ENCODE measurements around the gene RFX3. TPM values are rescaled to one million over a fixed set of nuclear protein-coding genes. Genes with fewer than 3 reads are reported as not detected.

RFX3 gene
- total RNA-seq, 2 experiments from 2014 or later: 22.9 to 24.8 TPM

DNA sequence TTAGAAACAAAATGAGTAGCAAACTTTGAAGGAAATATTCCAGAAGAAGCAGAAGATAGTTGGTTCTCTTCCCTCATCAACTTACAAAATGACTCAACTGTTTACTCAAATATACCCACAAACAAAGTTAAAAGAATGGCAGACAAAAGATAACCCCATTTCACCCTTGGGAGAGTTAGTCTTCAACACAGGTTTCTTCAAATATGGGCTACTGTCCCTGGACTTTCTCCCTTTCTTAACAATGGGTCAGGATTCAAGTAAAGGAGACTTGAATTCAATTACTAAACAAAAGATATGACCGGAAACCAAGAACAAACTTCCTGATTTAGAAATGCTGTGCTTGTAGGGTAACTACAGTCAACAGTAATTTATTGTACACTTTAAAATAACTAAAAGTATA is 14.2 kb downstream of the RFX3 start:
- H3K36me3 Mint-ChIP-seq (ENCODE audit: low read depth): no peaks in the 10 kb centered on the region
- Histone ChIP-seq H3K27me3 (ENCODE audit: control insufficient read depth in 1 of 2, insufficient read depth in 2 of 2, low read length in 2 of 2) (no peaks in the 10 kb centered on the region), H3K27ac (ENCODE audit: low read depth in 1 of 2, low read length in 2 of 2) (no peak overlapping the region), H3K36me3 (ENCODE audit: insufficient read depth, low read length) (no peaks in the 10 kb centered on the region), H3K4me3 (ENCODE audit: low read length) (no peak overlapping the region), H3K4me1 (ENCODE audit: insufficient read depth, low read length) (peaks cover 3% of the 10 kb centered on the region), H3K9me3 (ENCODE audit: control insufficient read depth in 1 of 2, insufficient read depth in 1 of 2, low read length in 2 of 2) (no peaks in the 10 kb centered on the region)
- H3K4me3 Mint-ChIP-seq: no peak overlapping the region
- H3K4me1 Mint-ChIP-seq (ENCODE audit: low read depth): peaks cover 65% of the 10 kb centered on the region
- no peaks in the 10 kb centered on the region for H3K27me3 Mint-ChIP-seq
- ChIA-PET POLR2A (interaction anchor here (0.5 to 0.7 kb wide), 2 partner anchors 220 to 1304 kb away, joined by 3 read pairs; no protein-coding TSS in a partner anchor), CTCF (interaction anchor here (1.4 kb wide), 1 partner anchor 29 kb away, joined by 3 read pairs; no protein-coding TSS in a partner anchor)
- intact Hi-C loops (cut with DNase I, micrococcal nuclease): loop anchor here in 1 of 2 experiments (10.0 kb wide), 1 partner anchor 1473 kb away; the partner anchor contains the start of gene JAK2
- no peak overlapping the region for H3K27ac Mint-ChIP-seq
- DNase-seq (no peak), ATAC-seq (ENCODE audit: poor library complexity) (no peak)
- TF ChIP-seq, protein P1, sequence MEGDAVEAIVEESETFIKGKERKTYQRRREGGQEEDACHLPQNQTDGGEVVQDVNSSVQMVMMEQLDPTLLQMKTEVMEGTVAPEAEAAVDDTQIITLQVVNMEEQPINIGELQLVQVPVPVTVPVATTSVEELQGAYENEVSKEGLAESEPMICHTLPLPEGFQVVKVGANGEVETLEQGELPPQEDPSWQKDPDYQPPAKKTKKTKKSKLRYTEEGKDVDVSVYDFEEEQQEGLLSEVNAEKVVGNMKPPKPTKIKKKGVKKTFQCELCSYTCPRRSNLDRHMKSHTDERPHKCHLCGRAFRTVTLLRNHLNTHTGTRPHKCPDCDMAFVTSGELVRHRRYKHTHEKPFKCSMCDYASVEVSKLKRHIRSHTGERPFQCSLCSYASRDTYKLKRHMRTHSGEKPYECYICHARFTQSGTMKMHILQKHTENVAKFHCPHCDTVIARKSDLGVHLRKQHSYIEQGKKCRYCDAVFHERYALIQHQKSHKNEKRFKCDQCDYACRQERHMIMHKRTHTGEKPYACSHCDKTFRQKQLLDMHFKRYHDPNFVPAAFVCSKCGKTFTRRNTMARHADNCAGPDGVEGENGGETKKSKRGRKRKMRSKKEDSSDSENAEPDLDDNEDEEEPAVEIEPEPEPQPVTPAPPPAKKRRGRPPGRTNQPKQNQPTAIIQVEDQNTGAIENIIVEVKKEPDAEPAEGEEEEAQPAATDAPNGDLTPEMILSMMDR (IDR thresholded peaks at IDR 0.05): no peak
- no peaks in the 10 kb centered on the region for H3K9me3 Mint-ChIP-seq

DNA sequence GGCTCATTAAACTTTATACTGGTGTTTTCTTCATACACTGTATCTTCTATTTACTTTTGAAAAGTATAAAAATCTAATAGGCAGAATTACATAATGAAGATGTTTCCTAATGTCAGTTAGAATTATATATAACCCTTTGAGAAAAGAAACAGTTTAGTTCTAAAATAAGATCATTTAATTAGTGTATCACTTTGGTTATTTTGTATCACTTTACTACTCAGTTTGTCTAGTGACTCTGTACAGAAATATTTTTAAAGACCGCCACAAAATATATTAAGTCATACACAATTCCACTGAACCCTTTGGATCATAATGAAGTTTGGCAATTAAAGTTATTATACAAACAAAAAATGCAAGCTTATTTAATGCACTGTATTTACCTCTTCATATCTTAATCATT is 15.0 kb downstream of the RFX3 start:
- no peak overlapping the region for H3K27ac Mint-ChIP-seq
- Histone ChIP-seq H3K9me3 (ENCODE audit: control insufficient read depth in 1 of 2, insufficient read depth in 1 of 2, low read length in 2 of 2) (no peaks in the 10 kb centered on the region), H3K4me3 (ENCODE audit: low read length) (no peak overlapping the region), H3K36me3 (ENCODE audit: insufficient read depth, low read length) (no peaks in the 10 kb centered on the region), H3K4me1 (ENCODE audit: insufficient read depth, low read length) (peaks cover 3% of the 10 kb centered on the region), H3K27ac (ENCODE audit: low read depth in 1 of 2, low read length in 2 of 2) (no peak overlapping the region), H3K27me3 (ENCODE audit: control insufficient read depth in 1 of 2, insufficient read depth in 2 of 2, low read length in 2 of 2) (no peaks in the 10 kb centered on the region)
- ATAC-seq (ENCODE audit: poor library complexity) (no peak), DNase-seq (no peak)
- no peaks in the 10 kb centered on the region for H3K27me3 Mint-ChIP-seq
- H3K36me3 Mint-ChIP-seq (ENCODE audit: low read depth): no peaks in the 10 kb centered on the region
- H3K9me3 Mint-ChIP-seq: no peaks in the 10 kb centered on the region
- H3K4me1 Mint-ChIP-seq (ENCODE audit: low read depth): peaks cover 66% of the 10 kb centered on the region
- CTCF ChIA-PET: interaction anchor here (1.4 kb wide), 1 partner anchor 28 kb away, joined by 3 read pairs; no protein-coding TSS in a partner anchor
- intact Hi-C loops (cut with DNase I, micrococcal nuclease): loop anchor here in 1 of 2 experiments (10.0 kb wide), 1 partner anchor 1474 kb away; the partner anchor contains the start of gene JAK2
- POLR2A ChIA-PET: interaction anchor here (0.5 to 0.7 kb wide), 2 partner anchors 220 to 1304 kb away, joined by 3 read pairs; no protein-coding TSS in a partner anchor
- TF ChIP-seq, protein P1 (IDR thresholded peaks at IDR 0.05): no peak
- H3K4me3 Mint-ChIP-seq: no peak overlapping the region

DNA sequence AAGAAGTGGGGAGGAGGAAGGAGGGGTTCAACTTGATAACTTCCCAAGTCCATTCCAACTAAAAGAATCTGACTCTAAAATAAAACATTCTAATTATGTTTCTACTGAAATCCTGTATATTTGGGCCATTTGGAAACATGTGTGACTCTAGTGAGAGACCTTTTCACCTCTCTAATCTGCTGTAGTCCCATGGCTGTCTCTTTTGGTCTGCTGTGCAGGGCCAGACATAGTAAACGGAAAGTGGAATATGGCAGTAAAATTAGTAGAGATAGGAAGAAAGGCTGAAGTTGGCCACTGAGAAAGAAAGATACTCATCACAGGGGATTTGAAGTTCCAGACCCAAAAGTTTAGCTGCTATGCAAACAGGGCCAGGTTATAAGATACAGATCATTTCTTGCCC is 15.9 kb downstream of the RFX3 start:
- no peaks in the 10 kb centered on the region for H3K27me3 Mint-ChIP-seq
- peaks cover 3% of the 10 kb centered on the region for H3K4me1 ChIP-seq (ENCODE audit: insufficient read depth, low read length)
- no peaks in the 10 kb centered on the region for H3K9me3 ChIP-seq (ENCODE audit: control insufficient read depth in 1 of 2, insufficient read depth in 1 of 2, low read length in 2 of 2)
- DNase-seq (no peak), ATAC-seq (ENCODE audit: poor library complexity) (no peak)
- H3K27ac ChIP-seq (ENCODE audit: low read depth in 1 of 2, low read length in 2 of 2): no peak overlapping the region
- H3K27ac Mint-ChIP-seq: no peak overlapping the region
- POLR2A ChIA-PET: no interaction called here
- H3K4me3 Mint-ChIP-seq: no peak overlapping the region
- no peaks in the 10 kb centered on the region for H3K36me3 Mint-ChIP-seq (ENCODE audit: low read depth)
- no peak overlapping the region for H3K4me3 ChIP-seq (ENCODE audit: low read length)
- CTCF ChIA-PET: no interaction called here
- no peaks in the 10 kb centered on the region for H3K36me3 ChIP-seq (ENCODE audit: insufficient read depth, low read length)
- TF ChIP-seq, protein P1 (IDR thresholded peaks at IDR 0.05): no peak
- intact Hi-C loops (cut with DNase I, micrococcal nuclease): loop anchor here in 1 of 2 experiments (10.0 kb wide), 1 partner anchor 1475 kb away; the partner anchor contains the start of gene JAK2
- H3K27me3 ChIP-seq (ENCODE audit: control insufficient read depth in 1 of 2, insufficient read depth in 2 of 2, low read length in 2 of 2): no peaks in the 10 kb centered on the region
- no peaks in the 10 kb centered on the region for H3K9me3 Mint-ChIP-seq
- peaks cover 60% of the 10 kb centered on the region for H3K4me1 Mint-ChIP-seq (ENCODE audit: low read depth)
